Measurements from ENCODE around the gene LARGE1.

GRCh38 chr22:33242078-33242477 is 678.2 kb downstream of the LARGE1 start:
- TF ChIP-seq CTCF (conservative IDR thresholded peaks at IDR 0.05 in 1 of 2, IDR thresholded peaks at IDR 0.05 in 1 of 2; ENCODE audit: low read depth in 1 of 2, low read length in 2 of 2), result no peak
- no peak for TF ChIP-seq EZH2 (IDR thresholded peaks at IDR 0.05; ENCODE audit: low read length, missing control alignments)

All from fibroblast of lung (primary cell).